Stomach (tissue), 9 donors: Measurements from ENCODE around the gene CRADD. TPM values are rescaled to one million over a fixed set of nuclear protein-coding genes. Genes with fewer than 3 reads are reported as not detected.

Experiments
- DNase-seq, 2 donors: peaks; one replicate each; pipeline versions ENCODE4 v3.0.0 to v3.0.0-alpha.2; 2013 to 2019
- H3K27ac ChIP-seq, 5 donors: fragments of 200-600 bp in 4 of 5; sonication (generic) in 4 of 5; one replicate each; pipeline ENCODE4 v1.5.1; 2013 to 2019; ENCODE audit warnings: mild to moderate bottlenecking in 1 of 5, moderate library complexity in 1 of 5
- H3K27me3 ChIP-seq, 3 donors: fragments of 200-600 bp; sonication (generic); one replicate each; pipeline ENCODE4 v1.5.1; 2017 to 2019; ENCODE audit warnings: mixed run types in 1 of 3
- H3K36me3 ChIP-seq, 4 donors: fragments of 200-600 bp; sonication (generic); 1 replicate in 3 of 4; 2 replicates in 1 of 4; pipeline ENCODE4 v1.5.1; 2016 to 2019
- H3K4me1 ChIP-seq, 4 donors: fragments of 200-600 bp; sonication (generic); one replicate each; pipeline ENCODE4 v1.5.1; 2016 to 2019
- H3K4me3 ChIP-seq, 4 donors: fragments of 200-600 bp; sonication (generic) in 3 of 4; one replicate each; pipeline ENCODE4 v1.5.1; 2016 to 2019; ENCODE audit warnings: mild to moderate bottlenecking in 1 of 4
- H3K9me3 ChIP-seq, 4 donors: fragments of 200-600 bp; sonication (generic); one replicate each; pipeline ENCODE4 v1.5.1; 2016 to 2019
- EP300 ChIP-seq: sonication (generic); formaldehyde crosslinking; IDR thresholded peaks from one replicate; pipeline ENCODE4 v1.6.1; 2017; ENCODE audit warnings: antibody characterized with exemption
- POLR2A ChIP-seq, 4 donors: fragments of 450-650 bp; IDR thresholded peaks; one replicate each; pipeline ENCODE4 v1.6.1; 2016; ENCODE audit warnings: antibody characterized with exemption in 4 of 4, control low read depth in 2 of 4, mild to moderate bottlenecking in 1 of 4, moderate library complexity in 1 of 4
- POLR2AphosphoS5 ChIP-seq, 3 donors: sonication (generic); formaldehyde crosslinking; IDR thresholded peaks; one replicate each; pipeline ENCODE4 v1.6.1; 2016; ENCODE audit warnings: antibody characterized with exemption in 3 of 3
- WGBS, 5 donors: extraction: QIAGEN DNeasy Blood & Tissue Kit in 3 of 5; methylation state at CpG; one replicate each; pipeline versions ENCODE4 v1.1.5 to v1.1.7; 2013 to 2018; 5-methylcytosine and 5-hydroxymethylcytosine counted together
- intact Hi-C: fragments of 100-400 bp; cut with DNase I; formaldehyde crosslinking; loops from one replicate; pipeline ENCODE4 v1.15.1; 2023; ENCODE audit warnings: low total_unique reads
- polyA plus RNA-seq, 3 donors: library from polyadenylated mRNA; stranded (reverse); fragments of 200-250 nt; gene quantifications; one replicate each; pipeline ENCODE4 v1.2.3, GENCODE V29; 2013
- total RNA-seq, 5 donors: library from RNA; depleted of rRNA; stranded (reverse); fragments of >200 nt; gene quantifications; one replicate each; pipeline versions ENCODE4 v1.1.0 to v1.2.3, GENCODE V29; 2014 to 2016
- TF ChIP-seq, protein P1 (sequence below), 7 experiments: fragments of 450-650 bp in 4 of 7; fragments of 200-600 bp in 3 of 7; sonication (generic) in 3 of 7; IDR thresholded peaks; one replicate each; pipeline ENCODE4 v1.5.1; 2016 to 2019; ENCODE audit warnings: antibody characterized with exemption in 7 of 7, control low read depth in 2 of 7, mild to moderate bottlenecking in 1 of 7
- donor health status: healthy with polysubstance abuse.
- donor health status: Bipolar disorder and iron deficiency.
- donor health status: healthy.

The CRADD gene
- total and polyA plus RNA-seq, 8 donors = 2.3 to 30.9 (median 17.1) TPM

DNA sequence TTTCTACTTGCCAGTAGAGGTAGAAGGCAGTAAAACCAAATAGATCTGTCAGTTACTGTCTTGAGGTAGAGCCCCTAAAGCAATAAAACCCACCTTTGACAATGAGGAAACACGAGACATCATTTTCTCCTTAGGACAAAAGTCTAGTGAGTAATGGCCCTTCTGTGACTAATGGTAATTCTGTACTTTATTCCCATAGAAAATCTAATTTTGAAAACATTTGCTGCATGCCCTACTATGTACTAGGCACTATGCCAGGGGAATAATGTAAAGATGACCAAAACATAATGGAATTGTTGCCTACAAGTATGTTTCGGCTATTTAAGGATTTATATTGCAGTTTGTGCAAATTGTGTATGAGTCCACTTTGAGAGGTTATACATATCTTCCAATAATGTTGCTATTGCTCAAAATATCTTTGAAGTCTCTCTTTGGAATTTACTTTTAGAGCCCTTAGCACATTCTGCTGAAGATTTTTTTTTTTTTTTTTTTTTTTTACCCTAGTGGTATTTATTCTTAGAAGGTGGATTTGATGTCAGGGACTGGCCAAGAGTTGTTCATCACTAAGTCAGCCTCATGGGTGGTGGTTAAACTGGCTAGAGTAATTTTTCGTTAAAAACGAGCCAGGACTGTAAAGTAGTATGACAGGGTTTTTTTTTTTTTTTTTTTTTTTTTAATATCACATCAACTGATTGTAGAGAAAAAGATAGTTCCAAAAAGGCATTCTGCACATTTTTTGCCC, 109.7 kb downstream of the CRADD start:
- DNase-seq = no peak
- Histone ChIP-seq H3K9me3 (no peaks in the 10 kb centered on the region), H3K27ac (peak overlapping the region in 4 of 5 donors; percentile 58 to 87 (median 84)), H3K36me3 (no peaks in the 10 kb centered on the region), H3K4me3 (no peak overlapping the region), H3K27me3 (no peaks in the 10 kb centered on the region), H3K4me1 (peaks cover 10 to 37% (median 26%) of the 10 kb centered on the region in 4 donors)
- intact Hi-C loops = no loop called here
- no peak for TF ChIP-seq POLR2A (IDR thresholded peaks at IDR 0.05)
- TF ChIP-seq POLR2AphosphoS5 (IDR thresholded peaks at IDR 0.05) = no peak
- TF ChIP-seq, protein P1, sequence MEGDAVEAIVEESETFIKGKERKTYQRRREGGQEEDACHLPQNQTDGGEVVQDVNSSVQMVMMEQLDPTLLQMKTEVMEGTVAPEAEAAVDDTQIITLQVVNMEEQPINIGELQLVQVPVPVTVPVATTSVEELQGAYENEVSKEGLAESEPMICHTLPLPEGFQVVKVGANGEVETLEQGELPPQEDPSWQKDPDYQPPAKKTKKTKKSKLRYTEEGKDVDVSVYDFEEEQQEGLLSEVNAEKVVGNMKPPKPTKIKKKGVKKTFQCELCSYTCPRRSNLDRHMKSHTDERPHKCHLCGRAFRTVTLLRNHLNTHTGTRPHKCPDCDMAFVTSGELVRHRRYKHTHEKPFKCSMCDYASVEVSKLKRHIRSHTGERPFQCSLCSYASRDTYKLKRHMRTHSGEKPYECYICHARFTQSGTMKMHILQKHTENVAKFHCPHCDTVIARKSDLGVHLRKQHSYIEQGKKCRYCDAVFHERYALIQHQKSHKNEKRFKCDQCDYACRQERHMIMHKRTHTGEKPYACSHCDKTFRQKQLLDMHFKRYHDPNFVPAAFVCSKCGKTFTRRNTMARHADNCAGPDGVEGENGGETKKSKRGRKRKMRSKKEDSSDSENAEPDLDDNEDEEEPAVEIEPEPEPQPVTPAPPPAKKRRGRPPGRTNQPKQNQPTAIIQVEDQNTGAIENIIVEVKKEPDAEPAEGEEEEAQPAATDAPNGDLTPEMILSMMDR (IDR thresholded peaks at IDR 0.05) = no peak
- TF ChIP-seq EP300 = no peak
- WGBS, 5 donors = 82 to 97% (median 92%) methylated on average over 4 of the region's 4 CpGs

DNA sequence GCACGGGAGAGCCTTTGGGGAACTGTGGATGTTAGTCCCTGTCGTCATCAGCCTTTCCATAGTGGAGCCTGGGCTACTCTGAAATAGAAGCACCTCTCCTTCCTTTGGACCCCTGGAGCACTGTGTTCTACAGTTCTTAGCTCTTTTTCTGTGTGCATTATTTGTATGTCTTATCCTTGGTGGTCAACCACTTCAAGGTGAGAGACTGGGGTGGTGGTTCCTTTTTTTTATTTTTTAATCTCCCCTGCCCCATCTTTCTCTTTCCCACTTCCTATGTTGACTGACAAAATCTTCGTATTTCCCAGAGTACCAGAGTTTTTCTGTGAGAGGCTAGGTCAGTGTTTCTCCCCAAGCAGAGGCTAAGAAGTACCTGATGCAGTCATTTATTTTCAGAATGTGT, 111.7 kb downstream of the CRADD start:
- no peak for TF ChIP-seq EP300
- TF ChIP-seq POLR2A (IDR thresholded peaks at IDR 0.05) = no peak
- TF ChIP-seq, protein P1 (IDR thresholded peaks at IDR 0.05) = no peak
- no peak for TF ChIP-seq POLR2AphosphoS5 (IDR thresholded peaks at IDR 0.05)
- Histone ChIP-seq H3K27ac (peak overlapping the region in 1 of 5 donors; percentile 27), H3K36me3 (no peaks in the 10 kb centered on the region), H3K4me1 (peaks cover 7 to 30% (median 21%) of the 10 kb centered on the region in 4 donors), H3K27me3 (no peaks in the 10 kb centered on the region), H3K4me3 (no peak overlapping the region), H3K9me3 (no peaks in the 10 kb centered on the region)
- 88 to 96% (median 89%) methylated on average over 3 of the region's 3 CpGs for WGBS, 5 donors
- intact Hi-C loops = no loop called here
- DNase-seq = no peak

DNA sequence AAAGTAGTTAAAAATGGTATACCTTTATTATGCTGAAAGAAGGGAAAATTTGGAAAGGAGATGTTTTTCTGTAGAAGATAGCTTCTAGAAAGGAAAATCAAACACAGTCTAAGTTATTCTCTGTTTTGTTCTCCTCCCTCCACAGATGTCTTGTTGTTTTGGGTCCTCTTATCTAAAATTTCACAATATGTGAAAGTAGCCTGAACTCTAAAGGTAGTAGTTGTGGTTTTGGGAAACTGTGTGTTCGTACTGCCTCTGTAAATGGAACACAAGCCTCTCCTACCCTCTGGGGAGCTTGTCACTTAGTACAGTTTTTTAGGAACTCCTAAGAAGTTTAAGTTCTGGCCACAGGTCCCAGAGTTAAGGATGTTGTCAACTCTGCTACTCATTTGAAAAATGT, 112.6 kb downstream of the CRADD start:
- no peak overlapping the region for H3K4me3 ChIP-seq
- peaks cover 0 to 21% (median 13%) of the 10 kb centered on the region in 4 donors for H3K4me1 ChIP-seq
- intact Hi-C loops = no loop called here
- TF ChIP-seq EP300 (no peak), POLR2AphosphoS5 (IDR thresholded peaks at IDR 0.05) (no peak), POLR2A (IDR thresholded peaks at IDR 0.05) (no peak)
- TF ChIP-seq, protein P1 (IDR thresholded peaks at IDR 0.05) = no peak
- WGBS, 5 donors = 67 to 94% (median 80%) methylated on average over 1 of the region's 1 CpG
- H3K27me3 ChIP-seq = no peaks in the 10 kb centered on the region
- DNase-seq = no peak
- H3K36me3 ChIP-seq = no peaks in the 10 kb centered on the region
- H3K27ac ChIP-seq = no peak overlapping the region
- no peaks in the 10 kb centered on the region for H3K9me3 ChIP-seq

DNA sequence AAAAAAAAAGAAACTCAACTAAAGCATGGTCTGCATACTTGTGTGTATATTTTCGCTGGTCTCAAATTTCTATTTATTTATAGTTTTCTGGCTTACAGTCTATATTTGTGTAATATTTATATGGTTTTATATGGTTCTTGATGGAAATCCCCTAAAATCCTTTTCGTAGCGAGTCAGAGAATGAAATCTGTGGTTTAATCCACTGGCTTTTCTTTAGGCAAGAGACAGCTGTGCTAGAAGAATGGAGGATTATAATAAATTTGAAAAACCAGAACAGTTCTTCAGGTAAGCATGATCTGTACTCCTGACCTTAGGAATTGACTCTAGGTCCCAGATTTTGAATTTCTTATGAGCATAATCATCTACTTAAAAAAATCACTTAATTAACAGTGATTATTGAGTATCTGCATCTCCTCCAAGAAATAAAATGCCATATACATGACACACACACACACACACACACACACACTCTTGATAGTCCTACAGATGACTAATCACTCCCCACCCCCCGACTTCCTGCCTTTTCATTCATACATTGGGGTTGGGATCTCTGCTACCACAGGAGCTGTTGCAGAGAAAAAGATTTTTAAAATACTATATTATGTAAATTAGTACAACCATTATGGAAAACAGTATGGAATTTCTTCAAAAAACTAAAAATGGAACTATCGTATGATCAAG, 113.4 kb downstream of the CRADD start:
- Histone ChIP-seq H3K4me1 (peaks cover 0 to 12% (median 7%) of the 10 kb centered on the region in 4 donors), H3K36me3 (no peaks in the 10 kb centered on the region), H3K9me3 (no peaks in the 10 kb centered on the region), H3K27me3 (no peaks in the 10 kb centered on the region), H3K27ac (no peak overlapping the region), H3K4me3 (no peak overlapping the region)
- DNase-seq = no peak
- WGBS, 5 donors = 65 to 84% (median 81%) methylated on average over 5 of the region's 5 CpGs
- TF ChIP-seq POLR2AphosphoS5 (IDR thresholded peaks at IDR 0.05) (no peak), POLR2A (IDR thresholded peaks at IDR 0.05) (no peak), EP300 (no peak)
- TF ChIP-seq, protein P1 (IDR thresholded peaks at IDR 0.05) = no peak
- intact Hi-C loops = no loop called here
